ENCODE results near the gene VASH1. TPM values are rescaled to one million over a fixed set of nuclear protein-coding genes. Genes with fewer than 3 reads are reported as not detected.

Gene VASH1
- total RNA-seq, 6 donors from 2014 or later: 12.0 to 53.5 (median 28.2) TPM

DNA sequence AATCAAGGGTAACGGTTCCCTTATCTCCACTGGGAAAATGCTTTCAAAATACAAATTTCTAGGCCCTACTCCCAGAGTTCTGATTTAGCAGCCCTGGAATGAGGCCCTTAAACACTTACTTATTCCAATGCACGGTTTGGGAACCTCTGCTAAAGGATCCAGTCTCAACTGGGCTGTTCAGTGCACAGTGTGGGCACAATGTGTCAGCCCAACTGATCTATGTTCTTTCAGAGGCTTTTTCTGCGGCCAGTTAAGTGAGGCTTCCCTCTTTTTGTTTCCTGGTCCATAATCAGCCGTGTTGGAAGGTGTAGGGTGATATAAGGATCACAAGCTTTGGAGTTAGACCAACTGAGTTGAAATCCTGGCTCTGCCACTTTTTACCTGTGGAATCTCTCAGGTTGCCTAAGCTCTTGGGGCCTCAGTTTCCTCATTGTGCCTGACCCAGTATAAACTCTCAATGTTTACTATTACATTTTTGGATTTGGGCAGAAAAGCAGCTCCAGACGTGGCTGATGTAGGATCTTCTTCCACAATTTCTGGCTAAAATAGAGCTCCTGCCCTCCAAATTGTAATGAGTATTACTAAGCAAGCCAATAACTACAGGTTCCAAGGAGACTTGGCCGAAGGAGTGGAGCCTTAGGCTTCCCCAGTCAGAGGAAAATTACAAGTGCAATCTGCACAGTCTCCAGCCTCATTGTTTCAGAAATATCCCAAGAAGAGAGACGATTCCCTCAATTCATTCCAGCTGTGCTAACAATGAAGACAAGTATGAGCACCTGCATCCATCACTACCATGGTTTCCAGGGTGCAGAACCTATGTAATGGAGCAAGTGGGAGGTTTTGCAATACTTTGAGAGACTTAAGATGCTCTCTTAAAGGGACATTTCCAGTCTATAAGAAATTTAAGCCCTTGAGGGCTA lies 53.7 kb downstream of the VASH1 start:
- H3K27ac ChIP-seq: no peak overlapping the region
- peaks cover 16 to 29% (median 17%) of the 10 kb centered on the region in 4 donors for H3K4me1 ChIP-seq
- TF ChIP-seq EP300 (IDR thresholded peaks at IDR 0.05): no peak
- no peak for TF ChIP-seq POLR2A (IDR thresholded peaks at IDR 0.05)
- TF ChIP-seq CTCF (IDR thresholded peaks at IDR 0.05): no peak
- TF ChIP-seq POLR2AphosphoS5 (IDR thresholded peaks at IDR 0.05): no peak
- 64 to 81% methylated on average over 7 of the region's 7 CpGs for WGBS, 2 donors
- H3K4me3 ChIP-seq: no peak overlapping the region
- DNase-seq (no peak), ATAC-seq (ENCODE audit: low FRiP score in 2 of 2) (peak in 1 of 2 donors; percentile 5)
- no peaks in the 10 kb centered on the region for H3K36me3 ChIP-seq
- no peaks in the 10 kb centered on the region for H3K27me3 ChIP-seq
- H3K9me3 ChIP-seq: no peaks in the 10 kb centered on the region

- no peaks in the 10 kb centered on the region for H3K9me3 ChIP-seq
- no peak for DNase-seq
- H3K27me3 ChIP-seq: no peaks in the 10 kb centered on the region
- H3K4me1 ChIP-seq: no peaks in the 10 kb centered on the region
- H3K27ac ChIP-seq: no peak overlapping the region
- ATAC-seq (ENCODE audit: low FRiP score in 2 of 2): no peak
- no peak overlapping the region for H3K4me3 ChIP-seq
- TF ChIP-seq CTCF (IDR thresholded peaks at IDR 0.05): no peak
- no peak for TF ChIP-seq POLR2A (IDR thresholded peaks at IDR 0.05)
- TF ChIP-seq EP300 (IDR thresholded peaks at IDR 0.05): no peak
- TF ChIP-seq POLR2AphosphoS5 (IDR thresholded peaks at IDR 0.05): no peak
- 87 to 94% methylated on average over 2 of the region's 2 CpGs for WGBS, 2 donors
- no peaks in the 10 kb centered on the region for H3K36me3 ChIP-seq
Measured at GRCh38 chr14:76820700-76821099, 59.4 kb downstream of the VASH1 start.

DNA sequence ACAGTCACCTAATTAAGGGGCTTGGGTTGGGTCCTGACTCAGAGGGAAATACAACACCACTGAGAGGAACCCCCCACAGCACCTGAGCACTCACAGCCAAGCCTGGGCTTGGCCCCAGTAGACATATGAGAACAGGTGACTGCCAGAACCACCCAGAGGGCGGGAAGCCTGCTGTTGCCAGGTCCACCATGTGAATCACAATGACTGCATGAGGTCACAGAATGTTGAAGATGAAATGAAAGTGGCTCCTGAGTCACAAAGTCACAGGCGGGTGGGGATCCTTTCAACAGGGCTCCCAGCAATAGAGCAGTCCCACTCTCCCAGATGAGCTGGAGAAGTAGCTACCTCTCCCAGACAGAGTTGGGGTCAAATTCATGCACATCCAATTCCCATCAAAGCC lies 64.9 kb downstream of the VASH1 start, which contains the start of gene LRRC74A:
LRRC74A (plus strand) TSS at position 287 of the 400 bp plus-strand sequence. CDS start 290 bp downstream, outside the sequence.
- H3K27ac ChIP-seq: no peak within 1 kb of the TSS
- no peak for DNase-seq
- ATAC-seq (ENCODE audit: low FRiP score in 2 of 2): no peak

DNA sequence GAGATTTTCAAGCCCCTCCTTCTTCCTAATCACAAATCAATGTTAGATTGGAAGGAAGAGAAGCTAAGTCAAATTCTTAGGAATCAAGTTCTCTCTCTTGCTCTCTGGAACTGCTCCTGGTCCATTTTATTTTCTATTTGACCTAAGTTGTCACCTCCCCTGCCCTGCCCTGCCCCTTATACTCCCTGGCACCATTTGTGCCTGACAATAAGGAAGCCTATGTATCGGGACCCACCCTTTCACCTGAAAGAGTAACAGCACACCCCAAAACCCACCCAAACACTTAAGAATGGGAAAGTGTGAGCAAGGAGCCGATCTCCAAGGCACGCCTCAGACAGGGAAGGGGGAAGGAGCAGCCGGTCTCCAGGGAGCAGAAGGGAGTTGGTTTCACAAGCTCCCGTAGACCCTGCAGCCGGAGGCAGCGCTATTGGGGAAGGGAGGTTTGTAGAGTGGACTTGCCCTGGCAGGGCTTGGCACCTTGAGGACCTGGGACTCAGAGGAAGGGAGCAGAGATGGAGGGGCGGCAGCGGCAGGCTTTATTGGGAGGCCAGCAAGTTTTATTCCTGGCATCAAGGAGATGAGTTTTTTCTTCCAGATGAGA lies 66.5 kb downstream of the VASH1 start:
- Histone ChIP-seq H3K27ac (peak overlapping the region in 2 of 4 donors; percentile 35 to 57), H3K36me3 (no peaks in the 10 kb centered on the region), H3K27me3 (no peaks in the 10 kb centered on the region), H3K4me3 (peak overlapping the region in 2 of 4 donors; percentile 10 to 12), H3K9me3 (no peaks in the 10 kb centered on the region), H3K4me1 (no peaks in the 10 kb centered on the region)
- no peak for TF ChIP-seq POLR2A (IDR thresholded peaks at IDR 0.05)
- TF ChIP-seq CTCF (IDR thresholded peaks at IDR 0.05): no peak
- TF ChIP-seq EP300 (IDR thresholded peaks at IDR 0.05): no peak
- no peak for DNase-seq
- 79 to 80% methylated on average over 9 of the region's 9 CpGs for WGBS, 2 donors
- peak in 1 of 2 donors; percentile 58 for ATAC-seq (ENCODE audit: low FRiP score in 2 of 2)

More for the DNA sequence above, 64.9 kb downstream of the VASH1 start, which contains the start of gene LRRC74A:
- H3K36me3 ChIP-seq: no peaks in the 10 kb centered on the region
- 90 to 92% methylated on average over 2 of the region's 2 CpGs for WGBS, 2 donors
- no peaks in the 10 kb centered on the region for H3K4me1 ChIP-seq
- TF ChIP-seq POLR2AphosphoS5 (IDR thresholded peaks at IDR 0.05) (no peak), EP300 (IDR thresholded peaks at IDR 0.05) (no peak), CTCF (IDR thresholded peaks at IDR 0.05) (no peak), POLR2A (IDR thresholded peaks at IDR 0.05) (no peak)
- H3K4me3 ChIP-seq: no peak within 1 kb of the TSS
- no peaks in the 10 kb centered on the region for H3K9me3 ChIP-seq
- H3K27me3 ChIP-seq: no peaks in the 10 kb centered on the region
